PFSK-1 (cell line): ENCODE measurements around the gene OPCML.

Experiments
- FOXP2 ChIP-seq: optimal IDR thresholded peaks from 2 replicates; pipeline ENCODE3; 2011; ENCODE audit warnings: borderline replicate concordance, control low read depth, inconsistent platforms; ENCODE audit not compliant: insufficient read depth; ENCODE audit errors: extremely low read length, extremely low read depth
- POLR2AphosphoS5 ChIP-seq: IDR thresholded peaks from 2 replicates; pipeline ENCODE4 v1.6.1; 2012; ENCODE audit warnings: low read depth, mild to moderate bottlenecking, control low read depth, low read length, moderate library complexity
- SIN3A ChIP-seq: IDR thresholded peaks from 2 replicates; pipeline ENCODE4 v1.6.1; 2012; ENCODE audit warnings: mild to moderate bottlenecking, low read length, moderate library complexity, borderline replicate concordance; ENCODE audit not compliant: insufficient read depth
- TAF1 ChIP-seq: IDR thresholded peaks from 2 replicates; pipeline ENCODE4 v1.6.1; 2012; ENCODE audit warnings: low read length, control low read depth, borderline replicate concordance; ENCODE audit not compliant: insufficient read depth
- TF ChIP-seq, protein P1 (sequence below), 2 experiments: IDR thresholded peaks; 2 replicates each; pipeline versions ENCODE4 v1.6.1 to v1.8.0; 2011 to 2012; ENCODE audit warnings: low read depth in 2 of 2, low read length in 2 of 2, control low read depth in 1 of 2, inconsistent platforms in 1 of 2, mild to moderate bottlenecking in 1 of 2, moderate library complexity in 1 of 2; ENCODE audit not compliant: insufficient read depth in 1 of 2

OPCML gene

DNA sequence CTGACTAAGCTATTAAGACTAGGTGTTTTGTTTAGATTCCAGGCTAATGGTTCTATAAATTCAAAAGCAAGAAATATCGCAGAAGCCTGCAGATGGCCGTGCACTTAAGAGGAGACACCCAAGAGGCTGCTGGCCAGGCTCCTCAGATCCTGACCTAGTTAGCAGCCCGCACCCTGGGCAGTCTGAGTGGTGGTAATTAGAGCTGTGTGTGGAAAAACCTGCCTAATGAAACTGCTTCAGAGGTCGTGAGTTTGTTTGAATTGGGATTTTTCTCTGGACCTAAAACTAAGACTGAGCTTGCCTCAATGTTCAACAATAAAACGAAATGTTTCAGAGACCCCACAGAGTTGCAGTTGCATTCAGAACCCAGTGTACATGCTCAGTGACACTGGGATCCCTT, 627.7 kb downstream of the OPCML start:
- TF ChIP-seq SIN3A (no peak), TAF1 (no peak), FOXP2 (no peak), POLR2AphosphoS5 (no peak)
- TF ChIP-seq, protein P1, sequence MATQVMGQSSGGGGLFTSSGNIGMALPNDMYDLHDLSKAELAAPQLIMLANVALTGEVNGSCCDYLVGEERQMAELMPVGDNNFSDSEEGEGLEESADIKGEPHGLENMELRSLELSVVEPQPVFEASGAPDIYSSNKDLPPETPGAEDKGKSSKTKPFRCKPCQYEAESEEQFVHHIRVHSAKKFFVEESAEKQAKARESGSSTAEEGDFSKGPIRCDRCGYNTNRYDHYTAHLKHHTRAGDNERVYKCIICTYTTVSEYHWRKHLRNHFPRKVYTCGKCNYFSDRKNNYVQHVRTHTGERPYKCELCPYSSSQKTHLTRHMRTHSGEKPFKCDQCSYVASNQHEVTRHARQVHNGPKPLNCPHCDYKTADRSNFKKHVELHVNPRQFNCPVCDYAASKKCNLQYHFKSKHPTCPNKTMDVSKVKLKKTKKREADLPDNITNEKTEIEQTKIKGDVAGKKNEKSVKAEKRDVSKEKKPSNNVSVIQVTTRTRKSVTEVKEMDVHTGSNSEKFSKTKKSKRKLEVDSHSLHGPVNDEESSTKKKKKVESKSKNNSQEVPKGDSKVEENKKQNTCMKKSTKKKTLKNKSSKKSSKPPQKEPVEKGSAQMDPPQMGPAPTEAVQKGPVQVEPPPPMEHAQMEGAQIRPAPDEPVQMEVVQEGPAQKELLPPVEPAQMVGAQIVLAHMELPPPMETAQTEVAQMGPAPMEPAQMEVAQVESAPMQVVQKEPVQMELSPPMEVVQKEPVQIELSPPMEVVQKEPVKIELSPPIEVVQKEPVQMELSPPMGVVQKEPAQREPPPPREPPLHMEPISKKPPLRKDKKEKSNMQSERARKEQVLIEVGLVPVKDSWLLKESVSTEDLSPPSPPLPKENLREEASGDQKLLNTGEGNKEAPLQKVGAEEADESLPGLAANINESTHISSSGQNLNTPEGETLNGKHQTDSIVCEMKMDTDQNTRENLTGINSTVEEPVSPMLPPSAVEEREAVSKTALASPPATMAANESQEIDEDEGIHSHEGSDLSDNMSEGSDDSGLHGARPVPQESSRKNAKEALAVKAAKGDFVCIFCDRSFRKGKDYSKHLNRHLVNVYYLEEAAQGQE (IDR thresholded peaks at IDR 0.05; ENCODE audit: insufficient read depth in 1 of 2, low read depth in 2 of 2, low read length in 2 of 2): no peak

DNA sequence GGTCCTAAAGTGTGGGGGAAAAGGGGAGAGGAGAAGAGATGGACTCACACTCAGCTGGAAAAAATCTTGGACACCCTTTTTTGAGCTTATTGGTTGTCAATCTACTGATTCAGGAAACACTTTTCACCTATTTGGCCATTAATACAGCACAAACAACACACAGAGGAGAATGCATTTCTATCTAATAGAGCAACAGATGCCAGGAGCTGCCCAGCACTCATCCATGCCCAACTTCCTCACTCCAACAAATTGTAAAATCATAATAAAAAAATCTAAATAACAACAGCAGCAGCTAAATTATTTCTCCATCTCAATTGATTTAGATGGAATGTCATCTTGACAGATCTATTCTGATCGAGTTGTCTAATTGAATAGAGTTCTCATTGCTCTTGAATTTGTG, 628.2 kb downstream of the OPCML start:
- TF ChIP-seq POLR2AphosphoS5 (no peak), TAF1 (no peak), SIN3A (no peak), FOXP2 (no peak)
- TF ChIP-seq, protein P1 (IDR thresholded peaks at IDR 0.05; ENCODE audit: insufficient read depth in 1 of 2, low read depth in 2 of 2, low read length in 2 of 2): no peak

DNA sequence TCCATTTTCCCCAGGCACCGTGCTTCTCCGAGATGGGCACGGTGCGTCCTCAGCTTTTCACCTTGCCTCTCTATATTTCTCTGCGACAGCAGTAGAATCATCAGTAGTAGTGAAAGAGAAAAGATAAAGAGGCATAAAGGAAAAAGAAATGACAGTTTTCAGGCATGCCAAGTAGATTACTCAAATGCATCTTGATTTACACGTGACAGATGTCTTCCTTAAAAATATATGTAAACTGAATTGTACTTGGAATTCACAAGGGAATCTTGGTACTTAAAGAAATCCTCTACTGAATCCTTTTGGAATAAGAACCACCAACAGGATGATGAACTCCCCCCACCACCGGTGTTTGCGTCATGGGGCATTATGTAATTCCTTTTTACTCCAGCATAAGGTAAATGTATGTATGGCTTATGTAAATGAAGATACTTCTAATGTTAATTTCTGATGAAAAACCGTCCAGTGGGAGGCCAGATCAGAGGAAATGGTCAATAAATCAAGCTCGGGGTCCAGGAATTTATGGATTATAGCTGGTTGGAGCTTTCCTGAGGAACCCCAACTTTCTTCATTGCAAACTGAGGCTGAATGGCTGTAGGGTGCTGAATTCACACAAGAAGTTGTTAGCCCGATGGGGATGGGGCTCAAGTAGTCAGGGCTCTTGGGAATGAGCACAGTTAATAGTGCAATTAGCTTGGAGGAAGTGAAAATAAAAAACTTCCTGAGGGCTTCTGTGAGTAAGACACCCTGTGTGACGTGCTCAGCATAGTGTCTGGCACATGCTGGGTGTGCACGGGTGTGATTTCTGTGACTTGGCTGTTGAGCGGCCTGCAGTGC, 630.4 kb downstream of the OPCML start:
- TF ChIP-seq SIN3A: no peak
- TF ChIP-seq, protein P1 (IDR thresholded peaks at IDR 0.05; ENCODE audit: insufficient read depth in 1 of 2, low read depth in 2 of 2, low read length in 2 of 2): no peak
- TF ChIP-seq POLR2AphosphoS5: no peak
- TF ChIP-seq TAF1: no peak
- TF ChIP-seq FOXP2: no peak

DNA sequence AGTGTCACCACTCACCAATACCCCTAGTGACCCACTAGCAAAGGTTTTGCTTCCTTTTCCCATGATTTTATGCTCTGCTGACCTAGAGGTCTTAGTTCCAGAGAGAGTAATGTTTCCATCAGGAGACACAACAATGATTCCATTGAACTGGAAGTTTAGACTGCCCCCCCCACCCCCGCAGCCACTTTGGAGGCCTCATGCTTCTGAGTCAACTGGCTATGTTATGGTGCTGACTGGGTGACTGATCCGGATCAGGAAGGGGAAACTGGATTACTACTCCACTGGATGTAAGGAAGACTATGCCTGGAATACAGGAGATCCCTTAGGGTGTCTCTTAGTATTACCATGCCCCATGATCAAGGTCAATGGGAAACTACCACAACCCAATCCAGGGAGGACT, 633.6 kb downstream of the OPCML start:
- TF ChIP-seq, protein P1 (IDR thresholded peaks at IDR 0.05; ENCODE audit: insufficient read depth in 1 of 2, low read depth in 2 of 2, low read length in 2 of 2): no peak
- TF ChIP-seq POLR2AphosphoS5 (no peak), SIN3A (no peak), TAF1 (no peak), FOXP2 (no peak)

DNA sequence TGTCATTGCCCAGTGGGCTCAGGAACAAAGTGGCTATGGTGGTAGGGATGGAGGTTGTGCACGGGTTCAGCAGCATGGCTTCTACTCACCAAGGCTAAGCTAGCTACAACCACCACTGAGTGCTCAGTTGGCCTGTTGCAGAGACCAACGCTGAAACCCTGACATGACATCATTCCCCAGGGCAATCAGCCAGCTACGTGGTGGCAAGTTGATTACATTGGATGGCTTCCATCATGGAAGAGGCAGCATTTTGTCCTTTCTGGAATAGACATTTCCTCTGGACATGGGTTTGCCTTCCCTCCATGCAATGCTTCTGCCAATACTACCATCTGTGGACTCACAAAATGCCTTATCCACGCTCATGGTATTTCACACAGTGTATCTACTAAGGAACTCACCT, 634.3 kb downstream of the OPCML start:
- TF ChIP-seq SIN3A (no peak), POLR2AphosphoS5 (no peak), TAF1 (no peak), FOXP2 (no peak)
